ENCODE measurements around the gene MRTFA.

Gene MRTFA

DNA sequence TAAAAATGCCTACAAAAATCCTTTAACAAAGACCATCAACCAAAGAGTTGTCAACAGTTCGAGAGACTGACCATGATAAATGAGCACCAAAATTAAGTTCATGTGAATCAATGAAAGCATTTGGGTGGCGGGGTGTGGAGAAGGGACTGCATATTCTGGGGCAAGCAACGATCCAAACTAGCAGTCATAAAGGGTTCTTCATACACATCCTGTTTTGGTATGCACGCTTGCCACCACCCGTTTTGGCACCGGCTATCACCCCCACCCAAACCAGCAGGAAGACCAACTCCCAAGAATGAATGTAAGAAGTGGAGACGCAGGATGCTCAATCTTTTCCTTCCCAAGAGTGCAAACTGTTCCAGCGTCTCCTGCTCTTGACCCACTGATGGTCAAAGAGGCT, 185.3 kb downstream of the MRTFA start:
- DNase-seq: peak; percentile 20

GRCh38 chr22:40450616-40451015, 185.9 kb downstream of the MRTFA start:
- no peak for DNase-seq

DNA sequence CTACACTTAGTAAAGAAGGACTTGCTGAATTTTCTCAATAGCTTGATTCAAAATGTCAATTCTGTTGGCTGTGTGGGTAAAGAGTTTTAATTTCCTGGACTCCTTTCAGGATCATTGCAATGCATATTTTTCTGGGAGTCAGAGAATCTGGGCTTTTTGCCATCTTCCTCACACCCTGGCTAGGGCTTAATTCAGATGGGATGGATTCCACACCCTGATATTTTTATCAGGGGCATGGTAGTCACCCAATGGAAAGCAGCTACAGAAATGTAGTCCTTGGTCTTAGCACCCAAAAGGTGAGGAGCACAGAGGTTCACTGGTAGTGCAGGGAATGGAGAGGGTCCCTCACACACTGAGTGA, 186.9 kb downstream of the MRTFA start:
- no peak for DNase-seq

- DNase-seq: no peak
Measured at GRCh38 chr22:40446203-40446602, 190.3 kb downstream of the MRTFA start.

DNA sequence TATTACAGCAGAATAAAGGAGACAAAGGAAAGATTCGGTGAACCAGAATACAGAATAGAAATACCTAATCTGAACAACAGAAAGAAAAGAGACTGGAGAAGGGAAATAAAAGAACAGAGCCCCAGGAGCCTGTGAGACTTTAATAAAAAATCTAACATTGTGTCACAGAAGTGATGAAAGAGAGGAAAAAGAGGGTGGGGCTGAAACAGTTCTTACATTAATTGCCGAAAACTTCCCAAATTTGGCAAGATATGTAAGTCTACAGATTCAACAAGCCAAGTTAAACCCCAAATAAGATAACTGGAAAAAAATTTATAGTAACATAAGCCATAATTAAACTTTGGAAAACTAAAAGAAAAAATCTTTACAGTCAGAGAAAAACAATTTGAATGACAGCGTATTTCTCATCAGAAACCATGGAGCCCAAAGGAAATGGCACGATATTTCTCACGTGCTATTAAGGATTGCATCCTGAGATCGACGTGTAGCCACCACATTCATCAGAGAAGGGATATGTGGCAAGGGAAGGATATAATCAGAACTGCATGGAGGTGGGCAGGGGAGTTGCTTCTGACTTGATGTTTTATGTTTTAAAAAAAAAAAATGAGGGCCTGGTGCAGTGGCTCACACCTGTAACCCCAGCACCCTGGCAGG, 192.2 kb downstream of the MRTFA start:
- no peak for DNase-seq

DNA sequence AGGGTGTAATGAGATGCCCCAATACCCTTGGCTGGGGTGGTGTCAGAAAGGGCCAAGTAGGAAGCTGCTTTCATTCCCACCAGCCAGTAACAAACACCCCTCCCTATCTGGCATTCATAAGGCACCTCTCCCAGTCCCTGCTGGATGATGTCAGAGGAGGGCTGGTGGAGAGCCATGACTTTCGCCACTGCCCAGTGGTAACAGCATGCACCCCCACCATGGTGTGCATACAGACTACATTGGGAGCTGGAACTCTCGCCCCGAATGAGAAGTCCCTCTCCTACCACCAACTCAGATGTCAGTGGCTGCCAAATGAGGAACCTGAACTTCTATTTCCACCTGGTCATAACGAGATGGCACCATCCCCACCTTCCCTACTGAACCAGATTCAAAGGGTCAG, 192.8 kb downstream of the MRTFA start:
- no peak for DNase-seq

DNA sequence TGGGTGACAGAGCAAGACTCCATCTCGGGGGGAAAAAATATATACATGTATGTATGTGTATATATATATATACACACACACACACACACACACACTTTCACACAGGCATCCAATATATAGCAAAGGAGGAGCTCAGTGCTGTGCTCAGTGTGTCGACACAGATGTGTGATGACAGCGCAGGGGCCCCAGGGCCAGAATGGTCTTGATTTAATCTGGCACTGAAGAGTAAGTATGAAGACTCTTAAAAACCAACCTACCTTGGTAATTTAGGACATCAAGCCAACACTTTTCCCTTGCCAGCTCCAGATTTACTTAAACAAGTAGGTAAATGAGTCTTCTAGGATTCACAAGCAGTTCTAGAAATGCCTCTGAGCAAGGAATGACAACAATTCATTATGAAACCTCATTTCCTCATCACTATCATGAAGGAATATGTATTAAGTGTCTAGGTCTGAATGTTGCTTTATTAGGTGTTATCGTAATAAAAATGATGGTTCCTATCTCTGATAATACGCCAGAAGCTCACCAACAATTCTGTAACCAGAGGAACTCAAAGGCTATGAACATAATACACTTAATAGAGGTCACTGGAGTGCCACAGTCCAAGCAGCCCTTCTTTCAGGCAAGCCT, 194.6 kb downstream of the MRTFA start:
- no peak for DNase-seq

DNA sequence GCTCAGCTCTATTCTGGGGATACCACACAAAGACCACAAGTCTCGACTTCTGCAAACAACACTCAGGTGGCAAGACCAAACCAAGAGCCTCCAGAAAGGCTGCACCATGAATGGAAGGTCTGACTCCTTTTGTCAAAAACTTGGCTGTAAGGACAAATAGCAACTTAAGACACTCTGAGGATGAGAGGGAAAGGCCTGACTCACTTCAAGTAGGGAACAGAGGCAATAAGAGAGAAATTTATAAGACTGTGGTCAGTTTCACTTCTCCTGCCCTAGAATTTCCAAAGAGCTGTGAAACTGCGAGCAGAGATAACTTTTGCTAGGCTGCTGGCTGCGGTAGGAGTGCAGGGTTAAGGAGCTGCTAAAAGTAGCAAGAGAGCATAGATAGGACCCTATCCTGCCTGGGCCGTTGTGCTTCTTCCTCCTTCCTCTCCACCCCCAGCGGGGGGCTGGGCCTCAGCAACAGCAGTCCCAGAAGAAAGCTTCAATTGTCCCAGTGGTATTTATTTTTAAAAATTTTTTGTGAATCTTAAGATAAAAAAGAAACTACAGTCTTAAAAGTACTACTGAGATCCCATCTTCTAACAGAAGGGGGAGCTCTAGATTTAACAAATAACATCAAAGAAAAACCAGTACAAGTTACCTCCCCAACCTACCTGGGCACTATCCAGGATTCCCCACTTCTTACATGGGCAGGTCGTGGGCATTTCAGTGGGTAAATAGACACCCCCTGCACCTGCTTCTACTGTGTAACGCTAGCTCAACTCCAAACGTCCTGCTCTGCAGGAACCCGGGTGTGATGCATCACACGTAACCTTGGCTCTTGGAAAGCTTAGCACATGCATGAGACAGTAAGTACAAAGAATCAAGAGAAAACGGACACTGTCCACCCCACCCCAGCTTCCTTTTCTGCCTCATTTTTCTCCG, 199.8 kb downstream of the MRTFA start:
- DNase-seq: peak; percentile 40

- no peak for DNase-seq
Measured at GRCh38 chr22:40434745-40435144, 201.8 kb downstream of the MRTFA start.

- no peak for DNase-seq
Measured at GRCh38 chr22:40434106-40434505, 202.4 kb downstream of the MRTFA start.

- DNase-seq: no peak
Measured at GRCh38 chr22:40433416-40434090, 203.0 kb downstream of the MRTFA start.

DNA sequence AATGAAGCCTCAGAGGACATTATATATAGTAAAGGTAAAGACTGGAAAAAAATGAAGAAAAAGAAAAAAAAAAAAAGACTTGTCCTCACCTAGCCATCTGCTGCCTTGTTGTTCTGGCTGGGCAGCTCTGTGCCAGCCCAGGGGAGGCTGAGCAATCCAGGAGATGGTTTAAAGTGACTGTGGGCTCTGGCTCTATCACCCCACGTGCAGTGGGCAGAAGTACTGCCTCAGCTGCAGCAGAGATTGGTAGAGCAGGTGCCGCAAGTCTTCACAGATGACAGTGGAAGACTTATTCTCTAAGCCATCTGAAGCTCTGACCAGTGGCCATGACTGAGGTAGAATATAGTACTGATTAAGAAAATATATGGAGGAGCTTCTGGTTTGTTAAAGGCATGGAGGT, 203.9 kb downstream of the MRTFA start:
- DNase-seq: no peak

DNA sequence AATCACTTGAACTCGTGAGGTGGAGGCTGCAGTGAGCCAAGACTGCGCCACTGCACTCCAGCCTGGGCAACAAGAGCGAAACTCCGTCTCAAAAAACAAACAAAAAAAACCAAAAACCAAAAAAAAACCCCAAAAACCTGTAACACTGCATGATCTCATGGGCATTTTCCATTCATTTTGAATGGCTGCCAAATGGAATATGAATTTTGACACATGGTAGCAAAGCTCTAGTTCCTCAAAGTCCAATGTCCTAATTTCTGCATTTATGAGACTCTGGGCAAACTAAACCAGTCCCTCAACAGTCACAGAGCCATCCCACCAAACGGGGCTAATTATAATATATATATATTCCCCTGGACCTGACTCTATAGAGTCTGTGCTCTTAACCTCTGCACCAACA, 204.4 kb downstream of the MRTFA start:
- DNase-seq: no peak

GRCh38 chr22:40430991-40431390, 205.5 kb downstream of the MRTFA start:
- DNase-seq: no peak

GRCh38 chr22:40429481-40429880, 207.0 kb downstream of the MRTFA start:
- DNase-seq: no peak

- DNase-seq: no peak
Measured at GRCh38 chr22:40428796-40429195, 207.7 kb downstream of the MRTFA start.

DNA sequence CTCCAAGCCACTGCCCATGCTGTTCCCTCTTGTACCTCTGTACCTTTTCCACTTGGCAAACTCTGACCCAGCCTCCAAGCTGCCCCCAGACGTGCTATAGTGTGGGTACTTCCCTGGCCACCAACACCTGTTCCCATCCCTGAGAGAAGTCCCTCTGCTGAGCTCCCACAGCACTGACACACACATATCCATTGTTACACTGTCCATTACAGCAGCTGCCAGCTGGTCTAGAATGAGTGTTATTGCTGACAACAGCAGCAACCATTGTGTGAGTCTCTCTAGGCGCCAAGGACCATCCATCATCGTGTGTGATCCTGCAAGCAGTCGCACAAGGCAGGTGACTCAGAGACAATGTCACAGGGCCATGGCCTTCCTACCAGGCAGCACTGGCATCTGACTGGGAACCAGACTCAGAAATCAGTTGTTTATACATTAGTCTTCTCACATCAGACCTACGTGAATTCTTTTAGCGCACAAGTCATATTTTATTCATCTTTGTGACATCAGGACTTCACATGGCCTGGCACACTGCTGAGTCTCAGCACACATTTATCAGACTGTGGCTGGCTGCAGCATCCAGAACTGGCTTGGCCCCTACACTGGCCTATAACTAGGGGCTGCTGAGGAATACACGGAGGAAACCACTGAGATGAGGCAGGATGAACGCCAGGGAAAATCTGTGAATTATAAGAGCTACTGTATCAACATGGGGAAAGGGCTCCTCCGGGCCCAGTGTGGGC, 209.8 kb downstream of the MRTFA start:
- DNase-seq: no peak

- DNase-seq: no peak
Measured at GRCh38 chr22:40425082-40425481, 211.4 kb downstream of the MRTFA start.

DNA sequence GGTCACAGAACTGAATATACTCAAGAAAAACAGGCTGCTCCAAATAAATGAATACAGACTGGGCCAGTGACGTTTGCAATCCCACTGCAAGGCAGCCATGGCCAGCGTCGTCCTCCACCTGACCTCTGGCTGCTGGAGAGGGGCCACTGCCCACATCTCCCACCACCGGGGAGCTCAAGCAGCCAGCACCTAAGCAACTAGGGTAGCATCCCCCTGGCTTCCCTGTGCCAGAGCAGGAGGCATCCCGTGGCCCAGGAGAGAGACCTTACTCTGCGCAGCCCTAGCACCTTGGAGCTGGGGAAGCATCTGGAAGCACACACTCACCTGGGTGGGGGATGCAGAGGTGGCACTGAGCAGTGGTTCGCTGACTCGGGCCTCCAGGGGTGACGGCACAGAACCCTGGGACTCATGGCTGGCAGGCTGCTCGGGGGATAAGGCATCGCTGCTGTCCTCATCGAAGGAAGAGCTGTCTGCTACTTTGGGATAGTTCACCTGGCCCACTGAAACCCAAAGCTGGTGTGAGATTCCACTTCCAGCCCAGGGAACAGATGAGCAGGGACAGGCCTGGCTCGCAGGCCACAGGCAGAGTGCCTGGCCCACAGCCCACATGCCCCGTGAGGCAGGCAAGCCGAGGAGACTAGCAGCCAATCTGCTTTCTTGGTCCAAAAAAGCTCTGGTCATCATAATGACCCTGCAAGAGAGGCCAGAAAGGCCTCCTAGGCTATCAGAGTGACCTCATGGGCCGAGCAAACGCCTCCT, 212.5 kb downstream of the MRTFA start:
- DNase-seq: no peak

DNA sequence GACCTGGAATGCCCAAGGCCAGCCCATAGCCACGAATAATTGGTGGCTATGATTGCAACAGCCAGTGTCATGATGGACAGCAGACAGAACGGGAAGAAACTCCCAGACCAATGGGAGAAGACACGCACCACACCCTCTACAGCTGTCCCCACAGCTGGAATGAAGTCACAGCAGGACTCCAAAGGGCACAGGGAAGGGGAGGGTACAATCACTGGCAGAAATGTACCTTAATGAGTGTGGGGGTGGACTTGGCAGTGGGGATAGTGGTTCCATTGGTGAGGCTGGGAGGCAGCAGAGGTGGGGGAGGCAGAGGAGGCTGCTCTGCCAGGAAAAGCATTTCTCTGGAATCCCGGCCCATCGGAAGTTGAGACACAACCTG, 213.2 kb downstream of the MRTFA start:
- DNase-seq: no peak

GRCh38 chr22:40422558-40423309, 213.8 kb downstream of the MRTFA start:
- no peak for DNase-seq

Data from stimulated activated CD4-positive, alpha-beta T cell treated with anti-CD3 and anti-CD28 coated beads, Interleukin-15, amount 100 ng/mL, for 24 hours (primary cell).